T-cell (primary cell): ENCODE measurements around the gene TRIM62. TPM values are rescaled to one million over a fixed set of nuclear protein-coding genes. Genes with fewer than 3 reads are reported as not detected.

Experiments used
- ATAC-seq, 4 experiments: fragments of 200-7000 bp in 3 of 4; fragments of 150-1000 bp in 1 of 4; cut with Tn5 transposase; replicated peaks in 1 of 4; 1 replicate in 3 of 4; 2 replicates in 1 of 4; pipeline ENCODE4 v1.10.0; 2021; ENCODE audit warnings: moderate library complexity in 3 of 4, mild to moderate bottlenecking in 2 of 4, moderate number of reproducible peaks in 1 of 4
- CTCF ChIA-PET, 2 donors: fragments of 300-600 bp; sonication (Branson Sonifier 250); formaldehyde crosslinking; loops; one replicate each; lab custom pipeline; 2022; ENCODE audit warnings: antibody characterized with exemption in 2 of 2; lab: Charles Lee
- POLR2A ChIA-PET, 2 donors: fragments of 300-600 bp; sonication (Branson Sonifier 250); formaldehyde crosslinking; loops; one replicate each; lab custom pipeline; 2022; ENCODE audit warnings: antibody characterized with exemption in 2 of 2; lab: Charles Lee
- DNase-seq, 35 experiments: peaks; one replicate each; pipeline versions ENCODE4 v3.0.0 to v3.0.0-alpha.2; 2013 to 2023
- H3K27ac ChIP-seq: one replicate; pipeline ENCODE4 v1.5.1; 2013; ENCODE audit warnings: low read length
- H3K27me3 ChIP-seq, 2 experiments: replicated peaks in 1 of 2; 1 replicate in 1 of 2; 2 replicates in 1 of 2; pipeline versions ENCODE4 v1.6.1 to v1.7.0; 2013; ENCODE audit warnings: low read length in 1 of 2, mixed read lengths in 1 of 2; ENCODE audit not compliant: control insufficient read depth in 2 of 2, insufficient read depth in 2 of 2; ENCODE audit errors: extremely low read depth in 1 of 2
- H3K36me3 ChIP-seq, 2 donors: 1 replicate in 1 of 2; 2 replicates in 1 of 2; pipeline versions ENCODE4 v1.6.1 to v1.7.0; 2013; ENCODE audit warnings: low read length in 1 of 2; ENCODE audit not compliant: control insufficient read depth in 2 of 2, insufficient read depth in 1 of 2; ENCODE audit errors: extremely low read depth in 1 of 2
- H3K4me1 ChIP-seq, 2 experiments: 1 replicate in 1 of 2; 2 replicates in 1 of 2; pipeline versions ENCODE4 v1.6.1 to v1.7.0; 2013; ENCODE audit warnings: low read length in 2 of 2, mixed read lengths in 1 of 2; ENCODE audit not compliant: insufficient read depth in 2 of 2, control insufficient read depth in 1 of 2; ENCODE audit errors: extremely low read depth in 1 of 2
- H3K4me3 ChIP-seq, 2 donors: 1 replicate in 1 of 2; 2 replicates in 1 of 2; pipeline versions ENCODE4 v1.5.1 to v1.7.0; 2013; ENCODE audit warnings: mild to moderate bottlenecking in 2 of 2, low read length in 1 of 2, moderate library complexity in 1 of 2; ENCODE audit not compliant: control insufficient read depth in 1 of 2; ENCODE audit errors: extremely low read depth in 1 of 2
- H3K9me3 ChIP-seq: 2 replicates; pipeline ENCODE4 v1.7.0; 2013
- H3K27ac Mint-ChIP-seq, 2 donors: one replicate each; pipeline ENCODE4 v1.8.0; 2020 to 2021; ENCODE audit warnings: mild to moderate bottlenecking in 2 of 2, mixed read lengths in 2 of 2
- H3K27me3 Mint-ChIP-seq, 2 donors: one replicate each; pipeline ENCODE4 v1.8.0; 2021 to 2022; ENCODE audit warnings: mixed read lengths in 2 of 2
- H3K36me3 Mint-ChIP-seq: one replicate; pipeline ENCODE4 v1.8.0; 2021; ENCODE audit warnings: mixed read lengths
- H3K4me1 Mint-ChIP-seq, 3 donors: one replicate each; pipeline ENCODE4 v1.8.0; 2020 to 2022; ENCODE audit warnings: mixed read lengths in 3 of 3, mild to moderate bottlenecking in 1 of 3
- H3K4me3 Mint-ChIP-seq, 3 donors: one replicate each; pipeline ENCODE4 v1.8.0; 2020 to 2022; ENCODE audit warnings: mild to moderate bottlenecking in 3 of 3, mixed read lengths in 3 of 3, moderate library complexity in 3 of 3
- H3K9me3 Mint-ChIP-seq, 3 donors: one replicate each; pipeline ENCODE4 v1.8.0; 2020 to 2022; ENCODE audit warnings: mixed read lengths in 3 of 3
- WGBS: methylation state at CpG from one replicate; pipeline ENCODE4 v1.1.5; 2013; ENCODE audit warnings: missing lambda C conversion rate; ENCODE audit not compliant: insufficient coverage; 5-methylcytosine and 5-hydroxymethylcytosine counted together
- total RNA-seq, 35 experiments: library from RNA in 6 of 35; stranded (reverse) in 6 of 35; fragments of 120-200 nt in 1 of 35; gene quantifications; one replicate each; pipeline versions ENCODE4 v1.2.1 to v1.2.4 and lab custom pipeline; 2013 to 2026

TRIM62 gene
- total RNA-seq, 5 donors from 2014 or later (not counting 1 experiment from before 2014, with no cell fraction given), result 20.3 to 31.8 (median 24.3) TPM

- ATAC-seq (no peak), DNase-seq (no peak)
- ChIA-PET POLR2A (no interaction called here), CTCF (no interaction called here)
- Histone ChIP-seq H3K36me3 (peaks cover 0 to 4% of the 10 kb centered on the region in 2 donors), H3K4me1 (peaks cover 28 to 43% of the 10 kb centered on the region in 2 experiments), H3K9me3 (no peaks in the 10 kb centered on the region), H3K4me3 (no peak overlapping the region), H3K27me3 (no peaks in the 10 kb centered on the region), H3K27ac (no peak overlapping the region)
- Mint-ChIP-seq H3K9me3 (no peaks in the 10 kb centered on the region), H3K27ac (peak overlapping the region in 1 of 2 donors; percentile 17), H3K4me1 (peaks cover 51 to 61% (median 60%) of the 10 kb centered on the region in 3 donors), H3K36me3 (no peaks in the 10 kb centered on the region), H3K4me3 (no peak overlapping the region), H3K27me3 (no peaks in the 10 kb centered on the region)
- WGBS, result 100% methylated on average over 1 of the region's 3 CpGs
Observed at GRCh38 chr1:33097137-33097611, 84.7 kb downstream of the TRIM62 start.

GRCh38 chr1:33096363-33097005 is 85.4 kb downstream of the TRIM62 start:
- DNase-seq (no peak), ATAC-seq (no peak)
- POLR2A ChIA-PET, result no interaction called here
- CTCF ChIA-PET, result interaction anchor here in 1 of 2 donors (1.6 kb wide), 1 partner anchor 31 kb away, joined by 6 read pairs; no protein-coding TSS in a partner anchor
- Mint-ChIP-seq H3K36me3 (no peaks in the 10 kb centered on the region), H3K4me1 (peaks cover 51 to 61% (median 56%) of the 10 kb centered on the region in 3 donors), H3K4me3 (no peak overlapping the region), H3K9me3 (no peaks in the 10 kb centered on the region), H3K27me3 (no peaks in the 10 kb centered on the region), H3K27ac (peak overlapping the region; percentile 17 to 44)
- no peaks in the 10 kb centered on the region for H3K27me3 ChIP-seq
- WGBS, result 86% methylated on average over 5 of the region's 7 CpGs
- H3K4me3 ChIP-seq, result no peak overlapping the region
- no peaks in the 10 kb centered on the region for H3K9me3 ChIP-seq
- no peaks in the 10 kb centered on the region for H3K36me3 ChIP-seq
- H3K4me1 ChIP-seq, result peaks cover 28 to 43% of the 10 kb centered on the region in 2 experiments
- H3K27ac ChIP-seq, result no peak overlapping the region

Other genes starting within 250 kb of the TRIM62 start
- 10 to 100 TPM; 28.7 to 44.8 (median 30.3) TPM for gene RNF19B, start 217.2 kb downstream of the TRIM62 start, total RNA-seq
- 10 to 100 TPM; 57.2 to 92.9 (median 81.9) TPM for gene AK2, start 145.2 kb downstream of the TRIM62 start, total RNA-seq
- 10 to 100 TPM in 2 of 5 donors, 1 to 10 TPM in 3; 5.6 to 10.7 (median 9.7) TPM for gene AZIN2, start 100.9 kb downstream of the TRIM62 start, total RNA-seq
- gene ZNF362, start 74.4 kb upstream of the TRIM62 start, total RNA-seq, result 10 to 100 TPM; 22.9 to 31.4 (median 24.5) TPM
- under 1 TPM in 1 of 5 donors, not detected in 4; 0.26 TPM for gene A3GALT2, start 139.1 kb upstream of the TRIM62 start, total RNA-seq
- 10 to 100 TPM; 29.7 to 39.3 (median 37.9) TPM for gene PHC2, start 249.1 kb upstream of the TRIM62 start, total RNA-seq